HCT116 (cell line): ENCODE measurements around the gene ESR1. TPM values are rescaled to one million over a fixed set of nuclear protein-coding genes. Genes with fewer than 3 reads are reported as not detected.

Experiments
- ATAC-seq: fragments of 200-7000 bp; cut with Tn5 transposase; 2 replicates; pipeline ENCODE4 v1.9.1; 2020; ENCODE audit warnings: mild to moderate bottlenecking, moderate library complexity
- BruUV-seq: library from RNA; stranded (reverse); fragments of 400-500 nt; replicated peaks from 2 replicates; lab custom pipeline; 2021; lab: Mats Ljungman, UMichigan
- CTCF ChIA-PET: fragments of 300-600 bp; sonication (Branson Sonifier 250); formaldehyde crosslinking; loops from one replicate; lab custom pipeline; 2021; ENCODE audit warnings: antibody characterized with exemption; lab: Charles Lee
- POLR2A ChIA-PET: fragments of 300-600, 350-600 bp; sonication (Branson Sonifier 250); formaldehyde crosslinking; loops from one replicate; lab custom pipeline; 2021; ENCODE audit warnings: antibody characterized with exemption; lab: Charles Lee
- RAD21 ChIA-PET, 2 experiments: fragments of 300-600 bp; sonication (Branson Sonifier 250); formaldehyde crosslinking; loops; one replicate each; lab custom pipeline; 2023; ENCODE audit warnings: low total read pairs in 2 of 2; ENCODE audit not compliant: uncharacterized antibody in 2 of 2, unreplicated experiment in 2 of 2, low non-redundant PET in 1 of 2; lab: Charles Lee
- DNase-seq: peaks from one replicate; pipeline ENCODE4 v3.0.0-alpha.2; 2010; ENCODE audit warnings: low read depth, low spot score
- H2AFZ ChIP-seq: fragments of 200-600 bp; shearing (Covaris generic), sonication (generic); 2 replicates; pipeline ENCODE4 v1.6.1; 2017; ENCODE audit warnings: low read depth, mixed run types, mixed read lengths, antibody characterized with exemption, low read length; ENCODE audit not compliant: poor library complexity, severe bottlenecking
- H3K27ac ChIP-seq: 2 replicates; pipeline ENCODE4 v1.5.1; 2012; ENCODE audit warnings: low read depth, low read length
- H3K27me3 ChIP-seq: fragments of 200-600 bp; sonication (generic); 2 replicates; pipeline ENCODE4 v1.6.1; 2016; ENCODE audit warnings: mixed run types, low read length, mixed read lengths; ENCODE audit not compliant: insufficient read depth
- H3K36me3 ChIP-seq, 2 experiments: fragments of 200-500 bp in 1 of 2; fragments of 200-600 bp in 1 of 2; sonication (Bioruptor generic) in 1 of 2; sonication (generic) in 1 of 2; 2 replicates each; pipeline versions ENCODE4 v1.5.1 to v1.6.1; 2014 to 2016; ENCODE audit warnings: low read length in 2 of 2, inconsistent platforms in 1 of 2, mixed read lengths in 1 of 2, mixed run types in 1 of 2; ENCODE audit not compliant: insufficient read depth in 2 of 2, control insufficient read depth in 1 of 2
- H3K4me1 ChIP-seq, 2 experiments: fragments of 200-600 bp in 1 of 2; sonication (generic) in 1 of 2; 2 replicates each; pipeline versions ENCODE4 v1.5.1 to v1.6.1; 2012 to 2017; ENCODE audit warnings: low read length in 2 of 2, inconsistent platforms in 1 of 2, mild to moderate bottlenecking in 1 of 2, mixed read lengths in 1 of 2, mixed run types in 1 of 2, moderate library complexity in 1 of 2; ENCODE audit not compliant: insufficient read depth in 2 of 2, control insufficient read depth in 1 of 2
- H3K4me2 ChIP-seq: fragments of 200-600 bp; sonication (generic); 2 replicates; pipeline ENCODE4 v1.6.1; 2017; ENCODE audit warnings: mixed run types, low read length, mixed read lengths
- H3K4me3 ChIP-seq, 2 experiments: fragments of 200-600 bp in 1 of 2; sonication (generic) in 1 of 2; replicated peaks in 1 of 2; 2 replicates each; pipeline ENCODE4 v1.5.1; 2011 to 2016; ENCODE audit warnings: low read length in 2 of 2, control low read depth in 1 of 2, low read depth in 1 of 2, mild to moderate bottlenecking in 1 of 2, mixed read lengths in 1 of 2, mixed run types in 1 of 2
- H3K79me2 ChIP-seq: fragments of 200-600 bp; sonication (generic); 2 replicates; pipeline ENCODE4 v1.6.1; 2017; ENCODE audit warnings: mild to moderate bottlenecking, mixed run types, low read length, moderate library complexity, mixed read lengths; ENCODE audit not compliant: insufficient read depth
- H3K9ac ChIP-seq: fragments of 200-600 bp; sonication (generic); 2 replicates; pipeline ENCODE4 v1.6.1; 2016; ENCODE audit warnings: low read length, mixed read lengths
- H3K9me2 ChIP-seq: fragments of 200-600 bp; sonication (generic), shearing (Covaris generic); 2 replicates; pipeline ENCODE4 v1.6.1; 2017; ENCODE audit warnings: mixed run types, mild to moderate bottlenecking, moderate library complexity; ENCODE audit not compliant: insufficient read depth
- H3K9me3 ChIP-seq, 2 experiments: fragments of 200-500 bp in 1 of 2; fragments of 200-600 bp in 1 of 2; sonication (Bioruptor generic) in 1 of 2; sonication (generic) in 1 of 2; 2 replicates each; pipeline ENCODE4 v1.6.1; 2014 to 2017; ENCODE audit warnings: low read length in 2 of 2, mixed read lengths in 2 of 2, inconsistent platforms in 1 of 2, low read depth in 1 of 2, mild to moderate bottlenecking in 1 of 2, mixed run types in 1 of 2, moderate library complexity in 1 of 2; ENCODE audit not compliant: control insufficient read depth in 1 of 2, insufficient read depth in 1 of 2
- H4K20me1 ChIP-seq: fragments of 200-600 bp; sonication (generic), shearing (Covaris generic); 2 replicates; pipeline ENCODE4 v1.6.1; 2017; ENCODE audit warnings: mixed run types, mild to moderate bottlenecking, moderate library complexity; ENCODE audit not compliant: insufficient read depth
- CBX3 ChIP-seq: IDR thresholded peaks from 2 replicates; pipeline ENCODE4 v1.6.1; 2012; ENCODE audit warnings: low read depth
- EZH2 ChIP-seq: fragments of 200-600 bp; sonication (generic); IDR thresholded peaks from 2 replicates; pipeline ENCODE4 v1.6.1; 2017; ENCODE audit warnings: antibody characterized with exemption, mixed run types
- EZH2phosphoT487 ChIP-seq: fragments of 200-600 bp; IDR thresholded peaks from 2 replicates; pipeline ENCODE4 v1.6.1; 2018; ENCODE audit warnings: antibody characterized with exemption, borderline replicate concordance
- FOSL1 ChIP-seq: IDR thresholded peaks from 2 replicates; pipeline ENCODE4 v1.6.1; 2012; ENCODE audit warnings: low read depth
- JUND ChIP-seq: IDR thresholded peaks from 2 replicates; pipeline ENCODE4 v1.6.1; 2012
- RAD21 ChIP-seq: IDR thresholded peaks from 2 replicates; pipeline ENCODE4 v1.6.1; 2012; ENCODE audit warnings: low read depth, mild to moderate bottlenecking
- SIN3A ChIP-seq: IDR thresholded peaks from 2 replicates; pipeline ENCODE4 v1.6.1; 2012; ENCODE audit warnings: low read depth
- SRF ChIP-seq: IDR thresholded peaks from 2 replicates; pipeline ENCODE4 v1.6.1; 2012; ENCODE audit warnings: low read depth
- TCF7L2 ChIP-seq: IDR thresholded peaks from 2 replicates; pipeline ENCODE4 v1.7.0; 2011; ENCODE audit warnings: borderline replicate concordance, inconsistent platforms; ENCODE audit not compliant: insufficient read depth, insufficient read length; ENCODE audit errors: extremely low read depth
- ZFX ChIP-seq: fragments of 450-650 bp; IDR thresholded peaks from 2 replicates; pipeline ENCODE4 v1.6.1; 2017
- intact Hi-C: fragments of 100-400 bp; cut with micrococcal nuclease; formaldehyde crosslinking; loops from 2 replicates; pipeline ENCODE4 v1.10.0; 2022
- total RNA-seq: library from RNA; stranded (reverse); gene quantifications from one replicate; pipeline ENCODE4 v1.2.1, GENCODE V29; 2021; ENCODE audit not compliant: unreplicated experiment
- TF ChIP-seq, protein P1 (sequence below): IDR thresholded peaks from 2 replicates; pipeline ENCODE4 v1.6.1; 2012; ENCODE audit warnings: low read depth
- TF ChIP-seq, protein P2 (sequence below), 3 experiments: fragments of 200-600 bp in 1 of 3; sonication (generic) in 1 of 3; IDR thresholded peaks in 2 of 3; conservative IDR thresholded peaks in 1 of 3; 2 replicates each; pipeline ENCODE4 v1.5.1; 2012 to 2017; ENCODE audit warnings: low read depth in 2 of 3, low read length in 2 of 3, antibody characterized with exemption in 1 of 3, borderline replicate concordance in 1 of 3, control low read depth in 1 of 3, mild to moderate bottlenecking in 1 of 3, mixed read lengths in 1 of 3, mixed run types in 1 of 3, moderate library complexity in 1 of 3; ENCODE audit not compliant: insufficient read depth in 1 of 3
- TF ChIP-seq, protein P3 (sequence below): IDR thresholded peaks from 2 replicates; pipeline ENCODE4 v1.6.1; 2012

The ESR1 gene
- total RNA-seq, 1 experiment from 2014 or later: 0.17 TPM

GRCh38 chr6:151869787-151870186 is 62.3 kb downstream of the ESR1 start:
- ChIA-PET POLR2A (no interaction called here), CTCF (no interaction called here), RAD21 (no interaction called here)
- H3K9ac ChIP-seq: no peak overlapping the region
- intact Hi-C loops: no loop called here
- TF ChIP-seq EZH2phosphoT487 (no peak), CBX3 (no peak), ZFX (no peak), RAD21 (no peak), JUND (no peak), TCF7L2 (no peak), FOSL1 (no peak), SIN3A (no peak), SRF (no peak), EZH2 (no peak)
- TF ChIP-seq, protein P1, sequence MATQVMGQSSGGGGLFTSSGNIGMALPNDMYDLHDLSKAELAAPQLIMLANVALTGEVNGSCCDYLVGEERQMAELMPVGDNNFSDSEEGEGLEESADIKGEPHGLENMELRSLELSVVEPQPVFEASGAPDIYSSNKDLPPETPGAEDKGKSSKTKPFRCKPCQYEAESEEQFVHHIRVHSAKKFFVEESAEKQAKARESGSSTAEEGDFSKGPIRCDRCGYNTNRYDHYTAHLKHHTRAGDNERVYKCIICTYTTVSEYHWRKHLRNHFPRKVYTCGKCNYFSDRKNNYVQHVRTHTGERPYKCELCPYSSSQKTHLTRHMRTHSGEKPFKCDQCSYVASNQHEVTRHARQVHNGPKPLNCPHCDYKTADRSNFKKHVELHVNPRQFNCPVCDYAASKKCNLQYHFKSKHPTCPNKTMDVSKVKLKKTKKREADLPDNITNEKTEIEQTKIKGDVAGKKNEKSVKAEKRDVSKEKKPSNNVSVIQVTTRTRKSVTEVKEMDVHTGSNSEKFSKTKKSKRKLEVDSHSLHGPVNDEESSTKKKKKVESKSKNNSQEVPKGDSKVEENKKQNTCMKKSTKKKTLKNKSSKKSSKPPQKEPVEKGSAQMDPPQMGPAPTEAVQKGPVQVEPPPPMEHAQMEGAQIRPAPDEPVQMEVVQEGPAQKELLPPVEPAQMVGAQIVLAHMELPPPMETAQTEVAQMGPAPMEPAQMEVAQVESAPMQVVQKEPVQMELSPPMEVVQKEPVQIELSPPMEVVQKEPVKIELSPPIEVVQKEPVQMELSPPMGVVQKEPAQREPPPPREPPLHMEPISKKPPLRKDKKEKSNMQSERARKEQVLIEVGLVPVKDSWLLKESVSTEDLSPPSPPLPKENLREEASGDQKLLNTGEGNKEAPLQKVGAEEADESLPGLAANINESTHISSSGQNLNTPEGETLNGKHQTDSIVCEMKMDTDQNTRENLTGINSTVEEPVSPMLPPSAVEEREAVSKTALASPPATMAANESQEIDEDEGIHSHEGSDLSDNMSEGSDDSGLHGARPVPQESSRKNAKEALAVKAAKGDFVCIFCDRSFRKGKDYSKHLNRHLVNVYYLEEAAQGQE: no peak
- TF ChIP-seq, protein P2, sequence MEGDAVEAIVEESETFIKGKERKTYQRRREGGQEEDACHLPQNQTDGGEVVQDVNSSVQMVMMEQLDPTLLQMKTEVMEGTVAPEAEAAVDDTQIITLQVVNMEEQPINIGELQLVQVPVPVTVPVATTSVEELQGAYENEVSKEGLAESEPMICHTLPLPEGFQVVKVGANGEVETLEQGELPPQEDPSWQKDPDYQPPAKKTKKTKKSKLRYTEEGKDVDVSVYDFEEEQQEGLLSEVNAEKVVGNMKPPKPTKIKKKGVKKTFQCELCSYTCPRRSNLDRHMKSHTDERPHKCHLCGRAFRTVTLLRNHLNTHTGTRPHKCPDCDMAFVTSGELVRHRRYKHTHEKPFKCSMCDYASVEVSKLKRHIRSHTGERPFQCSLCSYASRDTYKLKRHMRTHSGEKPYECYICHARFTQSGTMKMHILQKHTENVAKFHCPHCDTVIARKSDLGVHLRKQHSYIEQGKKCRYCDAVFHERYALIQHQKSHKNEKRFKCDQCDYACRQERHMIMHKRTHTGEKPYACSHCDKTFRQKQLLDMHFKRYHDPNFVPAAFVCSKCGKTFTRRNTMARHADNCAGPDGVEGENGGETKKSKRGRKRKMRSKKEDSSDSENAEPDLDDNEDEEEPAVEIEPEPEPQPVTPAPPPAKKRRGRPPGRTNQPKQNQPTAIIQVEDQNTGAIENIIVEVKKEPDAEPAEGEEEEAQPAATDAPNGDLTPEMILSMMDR (IDR thresholded peaks at IDR 0.05 in 2 of 3, conservative IDR thresholded peaks at IDR 0.05 in 1 of 3; ENCODE audit: borderline replicate concordance in 1 of 3, insufficient read depth in 1 of 3, low read depth in 2 of 3, low read length in 2 of 3): no peak
- TF ChIP-seq, protein P3, sequence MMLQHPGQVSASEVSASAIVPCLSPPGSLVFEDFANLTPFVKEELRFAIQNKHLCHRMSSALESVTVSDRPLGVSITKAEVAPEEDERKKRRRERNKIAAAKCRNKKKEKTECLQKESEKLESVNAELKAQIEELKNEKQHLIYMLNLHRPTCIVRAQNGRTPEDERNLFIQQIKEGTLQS: no peak
- H3K4me3 ChIP-seq: no peak overlapping the region
- no peaks in the 10 kb centered on the region for H3K9me3 ChIP-seq
- H3K4me2 ChIP-seq: no peak overlapping the region
- DNase-seq (no peak), ATAC-seq (no peak)
- no peaks in the 10 kb centered on the region for H3K79me2 ChIP-seq
- BruUV-seq: no TSS peak
- H2AFZ ChIP-seq: no peak overlapping the region
- no peaks in the 10 kb centered on the region for H3K36me3 ChIP-seq
- H3K27ac ChIP-seq: no peak overlapping the region
- no peaks in the 10 kb centered on the region for H3K9me2 ChIP-seq
- no peaks in the 10 kb centered on the region for H3K4me1 ChIP-seq
- no peaks in the 10 kb centered on the region for H4K20me1 ChIP-seq
- peaks cover 7% of the 10 kb centered on the region; the same call in 1 of the 2 replicates for H3K27me3 ChIP-seq
